Neural progenitor cell (in vitro differentiated cells): Measurements from ENCODE around the gene AMBRA1. TPM values are rescaled to one million over a fixed set of nuclear protein-coding genes. Genes with fewer than 3 reads are reported as not detected.
A peak's percentile ranks its signal among the peaks of the same experiment; 100 is the strongest.

Source experiments
- DNase-seq: peaks from one replicate; pipeline ENCODE4 v3.0.0-alpha.2; 2016; ENCODE audit warnings: low spot score
- H2AFZ ChIP-seq: fragments of 200-600 bp; sonication (generic); replicated peaks from 2 replicates; pipeline ENCODE4 v1.6.1; 2016; ENCODE audit warnings: antibody characterized with exemption
- H3F3A ChIP-seq: fragments of 200-600 bp; sonication (generic); 2 replicates; pipeline ENCODE4 v1.6.1; 2016; ENCODE audit warnings: antibody characterized with exemption, low read depth
- H3K27ac ChIP-seq: fragments of 200-600 bp; sonication (generic); 2 replicates; pipeline ENCODE4 v1.5.1; 2016; ENCODE audit warnings: mild to moderate bottlenecking
- H3K27me3 ChIP-seq: fragments of 200-600 bp; sonication (generic); 2 replicates; pipeline ENCODE4 v1.6.1; 2016; ENCODE audit warnings: mild to moderate bottlenecking, moderate library complexity
- H3K36me3 ChIP-seq: fragments of 200-600 bp; sonication (generic); 2 replicates; pipeline ENCODE4 v1.5.1; 2016
- H3K4me1 ChIP-seq: fragments of 200-600 bp; sonication (generic); 2 replicates; pipeline ENCODE4 v1.6.1; 2016; ENCODE audit warnings: mixed run types
- H3K4me2 ChIP-seq: fragments of 200-600 bp; sonication (generic); 2 replicates; pipeline ENCODE4 v1.6.1; 2016
- H3K4me3 ChIP-seq: fragments of 200-600 bp; sonication (generic); 2 replicates; pipeline ENCODE4 v1.5.1; 2016
- H3K79me2 ChIP-seq: fragments of 200-600 bp; sonication (generic); 2 replicates; pipeline ENCODE4 v1.6.1; 2016; ENCODE audit warnings: low read depth
- H3K9ac ChIP-seq: fragments of 200-600 bp; sonication (generic); 2 replicates; pipeline ENCODE4 v1.6.1; 2016
- H3K9me3 ChIP-seq: fragments of 200-600 bp; sonication (generic); 2 replicates; pipeline ENCODE4 v1.5.1; 2016; ENCODE audit warnings: low read depth
- H4K20me1 ChIP-seq: fragments of 200-600 bp; sonication (generic); 2 replicates; pipeline ENCODE4 v1.6.1; 2016; ENCODE audit warnings: low read depth
- H3K27ac Mint-ChIP-seq: 3 replicates; pipeline ENCODE4 v1.8.0; 2021; ENCODE audit warnings: mixed read lengths
- H3K27me3 Mint-ChIP-seq: 2 replicates; pipeline ENCODE4 v1.8.0; 2022; ENCODE audit warnings: low read depth, mild to moderate bottlenecking, inconsistent platforms, moderate library complexity, mixed read lengths; ENCODE audit not compliant: insufficient read depth
- H3K36me3 Mint-ChIP-seq: 3 replicates; pipeline ENCODE4 v1.8.0; 2021; ENCODE audit warnings: mixed read lengths
- H3K4me1 Mint-ChIP-seq: 3 replicates; pipeline ENCODE4 v1.8.0; 2021; ENCODE audit warnings: mixed read lengths
- H3K4me3 Mint-ChIP-seq: 3 replicates; pipeline ENCODE4 v1.8.0; 2021; ENCODE audit warnings: mild to moderate bottlenecking, moderate library complexity, mixed read lengths
- H3K9me3 Mint-ChIP-seq: 3 replicates; pipeline ENCODE4 v1.8.0; 2020; ENCODE audit warnings: mixed read lengths
- EZH2 ChIP-seq: fragments of 200-600 bp; sonication (generic); IDR thresholded peaks from 2 replicates; pipeline ENCODE4 v1.6.1; 2017; ENCODE audit warnings: antibody characterized with exemption, mild to moderate bottlenecking, moderate library complexity
- EZH2phosphoT487 ChIP-seq: fragments of 200-600 bp; sonication (generic); IDR thresholded peaks from 2 replicates; pipeline ENCODE4 v1.6.1; 2017; ENCODE audit warnings: antibody characterized with exemption
- total RNA-seq: library from RNA; depleted of rRNA; stranded (reverse); fragments of >200 nt; gene quantifications from 2 replicates; pipeline ENCODE4 v1.2.3, GENCODE V29; 2015; ENCODE audit warnings: low replicate concordance
- TF ChIP-seq, protein P1 (sequence below): fragments of 200-600 bp; sonication (generic); IDR thresholded peaks from 2 replicates; pipeline ENCODE4 v1.5.1; 2017; ENCODE audit warnings: antibody characterized with exemption, mild to moderate bottlenecking

The AMBRA1 gene
- total RNA-seq, 1 donor from 2014 or later = 20.7 TPM

DNA sequence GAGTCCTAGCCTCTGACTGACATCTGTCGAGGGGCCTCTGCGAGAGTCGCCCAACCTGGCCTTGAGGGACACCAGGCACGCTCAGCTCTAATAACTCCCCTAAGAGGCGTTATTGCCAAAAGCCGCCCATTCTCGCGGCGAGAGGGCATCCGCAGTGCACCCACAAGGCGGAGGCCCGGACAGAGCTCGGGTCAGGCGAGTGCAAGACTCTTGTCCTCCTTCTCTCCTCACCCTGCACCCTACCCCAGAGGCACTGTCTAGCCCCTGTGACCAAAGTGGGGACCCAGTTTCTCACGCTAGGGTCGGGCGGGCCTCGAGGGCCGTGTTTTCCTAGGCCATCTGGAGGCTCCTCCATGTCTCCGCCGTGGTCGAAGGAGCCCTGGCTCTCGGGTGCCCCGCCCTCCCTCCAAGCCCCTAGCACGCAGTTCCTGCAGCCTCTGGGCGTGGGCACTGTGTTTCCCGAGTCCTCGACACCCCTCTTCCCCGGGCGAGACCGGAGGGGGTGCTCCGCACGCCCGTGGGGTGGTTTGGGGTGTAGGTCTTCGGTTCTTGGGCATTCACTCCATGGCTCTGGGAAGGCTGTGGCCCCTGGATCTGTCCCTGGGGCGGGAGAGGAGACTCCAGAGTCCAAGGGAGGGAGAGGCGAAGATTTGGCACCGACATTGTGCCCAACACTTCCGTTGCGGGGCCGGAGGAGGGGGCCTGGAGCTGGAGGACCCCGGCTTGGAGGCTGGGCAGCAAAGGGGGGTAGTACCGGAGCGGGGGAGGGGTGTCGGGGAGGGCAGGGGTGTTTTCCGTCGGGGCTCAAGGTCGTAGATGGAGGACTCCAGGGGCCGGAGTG lies 203.3 kb downstream of the AMBRA1 start:
- H3K9me3 Mint-ChIP-seq = peaks cover 2% of the 10 kb centered on the region
- peaks cover 22% of the 10 kb centered on the region for H3F3A ChIP-seq
- H3K4me2 ChIP-seq = peak overlapping the region; percentile 89
- H3K36me3 Mint-ChIP-seq = no peaks in the 10 kb centered on the region
- peaks cover 54% of the 10 kb centered on the region for H3K27me3 Mint-ChIP-seq
- peak overlapping the region; percentile 53 for H3K4me3 ChIP-seq
- no peak overlapping the region for H2AFZ ChIP-seq
- no peaks in the 10 kb centered on the region for H3K9me3 ChIP-seq
- H3K27ac Mint-ChIP-seq = no peak overlapping the region
- H3K36me3 ChIP-seq = no peaks in the 10 kb centered on the region
- H4K20me1 ChIP-seq = peaks cover 62% of the 10 kb centered on the region
- peaks cover 23% of the 10 kb centered on the region for H3K4me1 ChIP-seq
- peaks cover 32% of the 10 kb centered on the region for H3K4me1 Mint-ChIP-seq
- H3K79me2 ChIP-seq = no peaks in the 10 kb centered on the region
- TF ChIP-seq EZH2phosphoT487 (peak; percentile 84), EZH2 (peak; percentile 66)
- TF ChIP-seq, protein P1, sequence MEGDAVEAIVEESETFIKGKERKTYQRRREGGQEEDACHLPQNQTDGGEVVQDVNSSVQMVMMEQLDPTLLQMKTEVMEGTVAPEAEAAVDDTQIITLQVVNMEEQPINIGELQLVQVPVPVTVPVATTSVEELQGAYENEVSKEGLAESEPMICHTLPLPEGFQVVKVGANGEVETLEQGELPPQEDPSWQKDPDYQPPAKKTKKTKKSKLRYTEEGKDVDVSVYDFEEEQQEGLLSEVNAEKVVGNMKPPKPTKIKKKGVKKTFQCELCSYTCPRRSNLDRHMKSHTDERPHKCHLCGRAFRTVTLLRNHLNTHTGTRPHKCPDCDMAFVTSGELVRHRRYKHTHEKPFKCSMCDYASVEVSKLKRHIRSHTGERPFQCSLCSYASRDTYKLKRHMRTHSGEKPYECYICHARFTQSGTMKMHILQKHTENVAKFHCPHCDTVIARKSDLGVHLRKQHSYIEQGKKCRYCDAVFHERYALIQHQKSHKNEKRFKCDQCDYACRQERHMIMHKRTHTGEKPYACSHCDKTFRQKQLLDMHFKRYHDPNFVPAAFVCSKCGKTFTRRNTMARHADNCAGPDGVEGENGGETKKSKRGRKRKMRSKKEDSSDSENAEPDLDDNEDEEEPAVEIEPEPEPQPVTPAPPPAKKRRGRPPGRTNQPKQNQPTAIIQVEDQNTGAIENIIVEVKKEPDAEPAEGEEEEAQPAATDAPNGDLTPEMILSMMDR = no peak
- H3K4me3 Mint-ChIP-seq = peak overlapping the region; percentile 78
- DNase-seq = peak; percentile 39
- H3K9ac ChIP-seq = no peak overlapping the region
- H3K27me3 ChIP-seq = peaks cover 77% of the 10 kb centered on the region
- no peak overlapping the region for H3K27ac ChIP-seq

- Mint-ChIP-seq H3K9me3 (peaks cover 2% of the 10 kb centered on the region), H3K27ac (no peak overlapping the region), H3K36me3 (peaks cover 2% of the 10 kb centered on the region), H3K4me3 (peak overlapping the region; percentile 78), H3K27me3 (peaks cover 54% of the 10 kb centered on the region), H3K4me1 (peaks cover 35% of the 10 kb centered on the region)
- peaks cover 22% of the 10 kb centered on the region for H3F3A ChIP-seq
- H3K9me3 ChIP-seq = no peaks in the 10 kb centered on the region
- H3K4me1 ChIP-seq = peaks cover 23% of the 10 kb centered on the region
- H3K36me3 ChIP-seq = no peaks in the 10 kb centered on the region
- H3K4me2 ChIP-seq = peak overlapping the region; percentile 89
- no peaks in the 10 kb centered on the region for H3K79me2 ChIP-seq
- DNase-seq = peak; percentile 93
- peak overlapping the region; percentile 76 for H2AFZ ChIP-seq
- H3K9ac ChIP-seq = no peak overlapping the region
- TF ChIP-seq EZH2phosphoT487 = peak; percentile 63
- TF ChIP-seq, protein P1 = peak; percentile 87
- peak; percentile 72 for TF ChIP-seq EZH2
- H4K20me1 ChIP-seq = peaks cover 59% of the 10 kb centered on the region
- H3K4me3 ChIP-seq = peak overlapping the region; percentile 53
- H3K27ac ChIP-seq = no peak overlapping the region
- peaks cover 77% of the 10 kb centered on the region for H3K27me3 ChIP-seq
Observed at GRCh38 chr11:46389450-46390330, 204.1 kb downstream of the AMBRA1 start.

- H3K9ac ChIP-seq = no peak overlapping the region
- H3K4me3 Mint-ChIP-seq = peak overlapping the region; percentile 78
- H3K27ac ChIP-seq = no peak overlapping the region
- peak; percentile 37 for DNase-seq
- peak overlapping the region; percentile 53 for H3K4me3 ChIP-seq
- H3K9me3 ChIP-seq = no peaks in the 10 kb centered on the region
- H3K27me3 ChIP-seq = peaks cover 72% of the 10 kb centered on the region
- H3K36me3 ChIP-seq = no peaks in the 10 kb centered on the region
- peaks cover 23% of the 10 kb centered on the region for H3K4me1 ChIP-seq
- no peak for TF ChIP-seq EZH2
- TF ChIP-seq EZH2phosphoT487 = no peak
- TF ChIP-seq, protein P1 = no peak
- peak overlapping the region; percentile 89 for H3K4me2 ChIP-seq
- H3K27ac Mint-ChIP-seq = no peak overlapping the region
- H3F3A ChIP-seq = peaks cover 22% of the 10 kb centered on the region
- H4K20me1 ChIP-seq = peaks cover 61% of the 10 kb centered on the region
- no peak overlapping the region for H2AFZ ChIP-seq
- peaks cover 2% of the 10 kb centered on the region for H3K36me3 Mint-ChIP-seq
- H3K27me3 Mint-ChIP-seq = peaks cover 54% of the 10 kb centered on the region
- H3K9me3 Mint-ChIP-seq = peaks cover 2% of the 10 kb centered on the region
- no peaks in the 10 kb centered on the region for H3K79me2 ChIP-seq
- H3K4me1 Mint-ChIP-seq = peaks cover 39% of the 10 kb centered on the region
Observed at GRCh38 chr11:46388619-46389449, 205.0 kb downstream of the AMBRA1 start.
